Mammary epithelial cell (primary cell): ENCODE results near the gene ASB13.

Source experiments
- EZH2 ChIP-seq: IDR thresholded peaks from 2 replicates; pipeline ENCODE4 v1.6.1; 2012; ENCODE audit warnings: low read length, inconsistent platforms, borderline replicate concordance
- TF ChIP-seq, protein P1 (sequence below), 2 donors: IDR thresholded peaks in 1 of 2; conservative IDR thresholded peaks in 1 of 2; 2 replicates each; pipeline ENCODE4 v1.5.1; 2011 to 2012; ENCODE audit warnings: inconsistent platforms in 2 of 2, low read length in 2 of 2, mild to moderate bottlenecking in 2 of 2, control low read depth in 1 of 2, low read depth in 1 of 2; ENCODE audit not compliant: insufficient read depth in 1 of 2; ENCODE audit errors: extremely low read depth in 1 of 2

DNA sequence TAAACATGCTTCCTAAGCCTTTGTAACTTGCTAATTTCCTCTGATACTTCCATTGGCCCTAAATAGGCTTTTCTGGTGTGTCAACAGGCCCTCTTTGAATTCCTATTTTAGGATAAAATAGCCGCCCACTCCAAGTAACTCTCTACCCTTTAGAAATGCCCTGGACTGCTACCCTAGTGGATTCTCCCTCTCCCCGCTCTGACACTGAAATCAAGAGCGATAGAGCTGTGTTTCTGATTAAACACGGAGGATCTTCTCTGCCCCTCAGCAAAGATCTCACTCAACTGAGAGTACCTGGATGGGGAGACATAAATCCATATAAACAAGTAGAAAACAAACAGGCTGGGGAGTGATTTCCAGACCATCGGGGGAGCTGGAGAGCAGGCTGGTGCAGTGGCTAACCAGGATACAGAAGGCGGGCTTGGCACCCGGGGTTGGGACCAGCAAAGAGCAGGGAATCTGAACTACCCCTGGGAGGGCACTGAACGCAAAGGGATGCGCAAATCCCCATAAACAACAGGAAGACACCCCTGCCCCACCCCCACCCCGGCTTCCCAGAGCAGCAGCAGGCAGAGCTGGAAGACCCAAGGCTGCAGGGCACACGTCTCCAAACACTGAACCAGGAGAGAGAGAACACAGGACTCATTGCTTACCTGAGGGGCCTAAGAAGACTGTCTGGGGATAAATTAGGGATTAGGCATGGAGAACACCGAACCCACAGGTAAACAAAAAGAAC, 2.5 kb downstream of the ASB13 start:
- TF ChIP-seq, protein P1, sequence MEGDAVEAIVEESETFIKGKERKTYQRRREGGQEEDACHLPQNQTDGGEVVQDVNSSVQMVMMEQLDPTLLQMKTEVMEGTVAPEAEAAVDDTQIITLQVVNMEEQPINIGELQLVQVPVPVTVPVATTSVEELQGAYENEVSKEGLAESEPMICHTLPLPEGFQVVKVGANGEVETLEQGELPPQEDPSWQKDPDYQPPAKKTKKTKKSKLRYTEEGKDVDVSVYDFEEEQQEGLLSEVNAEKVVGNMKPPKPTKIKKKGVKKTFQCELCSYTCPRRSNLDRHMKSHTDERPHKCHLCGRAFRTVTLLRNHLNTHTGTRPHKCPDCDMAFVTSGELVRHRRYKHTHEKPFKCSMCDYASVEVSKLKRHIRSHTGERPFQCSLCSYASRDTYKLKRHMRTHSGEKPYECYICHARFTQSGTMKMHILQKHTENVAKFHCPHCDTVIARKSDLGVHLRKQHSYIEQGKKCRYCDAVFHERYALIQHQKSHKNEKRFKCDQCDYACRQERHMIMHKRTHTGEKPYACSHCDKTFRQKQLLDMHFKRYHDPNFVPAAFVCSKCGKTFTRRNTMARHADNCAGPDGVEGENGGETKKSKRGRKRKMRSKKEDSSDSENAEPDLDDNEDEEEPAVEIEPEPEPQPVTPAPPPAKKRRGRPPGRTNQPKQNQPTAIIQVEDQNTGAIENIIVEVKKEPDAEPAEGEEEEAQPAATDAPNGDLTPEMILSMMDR (conservative IDR thresholded peaks at IDR 0.05 in 1 of 2, IDR thresholded peaks at IDR 0.05 in 1 of 2; ENCODE audit: extremely low read depth in 1 of 2, insufficient read depth in 1 of 2, low read depth in 1 of 2, low read length in 2 of 2), result no peak
- TF ChIP-seq EZH2, result no peak
